ENCODE results near the gene LSAMP. TPM values are rescaled to one million over a fixed set of nuclear protein-coding genes. Genes with fewer than 3 reads are reported as not detected.

LSAMP gene
- total RNA-seq, 4 donors from 2014 or later, result 1.9 to 19.7 (median 2.8) TPM

GRCh38 chr3:115832265-115832664, 613.0 kb downstream of the LSAMP start:
- no peak for TF ChIP-seq CTCF (IDR thresholded peaks at IDR 0.05)
- DNase-seq (ENCODE audit: low spot score), result no peak

DNA sequence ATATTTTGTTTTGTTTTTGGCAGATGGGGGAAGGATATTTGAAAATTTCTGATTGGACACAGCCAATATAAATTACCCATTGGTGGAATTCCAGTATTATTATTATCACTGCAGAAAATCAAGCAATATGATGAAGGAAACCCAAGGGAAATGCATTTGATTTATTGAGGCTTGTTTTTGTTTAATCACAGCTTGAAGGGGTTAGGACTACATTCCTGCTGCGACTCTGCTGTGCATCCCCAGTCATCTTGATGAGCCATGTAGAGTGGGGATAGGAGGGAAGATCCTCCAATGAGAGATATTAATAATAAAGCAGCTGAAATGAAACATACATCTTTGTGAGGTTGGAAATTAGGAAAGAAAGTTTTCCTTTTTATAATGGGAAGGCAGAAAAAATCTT, 613.4 kb downstream of the LSAMP start:
- no peak for TF ChIP-seq CTCF (IDR thresholded peaks at IDR 0.05)

More at GRCh38 chr3:115832265-115832664, 613.0 kb downstream of the LSAMP start:
- ATAC-seq (ENCODE audit: low FRiP score), result no peak

GRCh38 chr3:115830764-115831395, 614.4 kb downstream of the LSAMP start:
- DNase-seq (ENCODE audit: low spot score) (no peak), ATAC-seq (ENCODE audit: low FRiP score) (no peak)
- no peak for TF ChIP-seq CTCF (IDR thresholded peaks at IDR 0.05)

More for the DNA sequence above, 613.4 kb downstream of the LSAMP start:
- DNase-seq (ENCODE audit: low spot score), result no peak
- ATAC-seq (ENCODE audit: low FRiP score), result no peak

- no peak for DNase-seq (ENCODE audit: low spot score)
- no peak for ATAC-seq (ENCODE audit: low FRiP score)
- no peak for TF ChIP-seq CTCF (IDR thresholded peaks at IDR 0.05)
Observed at GRCh38 chr3:115828401-115828800, 616.9 kb downstream of the LSAMP start.

GRCh38 chr3:115827495-115827894, 617.8 kb downstream of the LSAMP start:
- TF ChIP-seq CTCF (IDR thresholded peaks at IDR 0.05), result no peak
- ATAC-seq (ENCODE audit: low FRiP score) (no peak), DNase-seq (ENCODE audit: low spot score) (no peak)

GRCh38 chr3:115825046-115825445, 620.2 kb downstream of the LSAMP start:
- DNase-seq (ENCODE audit: low spot score) (no peak), ATAC-seq (ENCODE audit: low FRiP score) (no peak)
- TF ChIP-seq CTCF (IDR thresholded peaks at IDR 0.05), result no peak

- TF ChIP-seq CTCF (IDR thresholded peaks at IDR 0.05), result no peak
- ATAC-seq (ENCODE audit: low FRiP score) (no peak), DNase-seq (ENCODE audit: low spot score) (no peak)
Observed at GRCh38 chr3:115823083-115823482, 622.2 kb downstream of the LSAMP start.
